WI38 (cell line): Measurements from ENCODE around the gene REX1BD.
"Not testable (repeated sequence)": the region's sequence is repeated elsewhere in the genome, so short reads cannot be mapped to it uniquely, and the experiment has no call there.

Source experiments
- H3K4me3 ChIP-seq: 2 replicates; pipeline ENCODE4 v1.5.1; 2011; ENCODE audit warnings: low read depth, mild to moderate bottlenecking, control low read depth, low read length
- CTCF ChIP-seq: IDR thresholded peaks from 2 replicates; pipeline ENCODE4 v1.5.1; 2012; ENCODE audit warnings: low read depth, mild to moderate bottlenecking, control low read depth, low read length

The REX1BD gene

DNA sequence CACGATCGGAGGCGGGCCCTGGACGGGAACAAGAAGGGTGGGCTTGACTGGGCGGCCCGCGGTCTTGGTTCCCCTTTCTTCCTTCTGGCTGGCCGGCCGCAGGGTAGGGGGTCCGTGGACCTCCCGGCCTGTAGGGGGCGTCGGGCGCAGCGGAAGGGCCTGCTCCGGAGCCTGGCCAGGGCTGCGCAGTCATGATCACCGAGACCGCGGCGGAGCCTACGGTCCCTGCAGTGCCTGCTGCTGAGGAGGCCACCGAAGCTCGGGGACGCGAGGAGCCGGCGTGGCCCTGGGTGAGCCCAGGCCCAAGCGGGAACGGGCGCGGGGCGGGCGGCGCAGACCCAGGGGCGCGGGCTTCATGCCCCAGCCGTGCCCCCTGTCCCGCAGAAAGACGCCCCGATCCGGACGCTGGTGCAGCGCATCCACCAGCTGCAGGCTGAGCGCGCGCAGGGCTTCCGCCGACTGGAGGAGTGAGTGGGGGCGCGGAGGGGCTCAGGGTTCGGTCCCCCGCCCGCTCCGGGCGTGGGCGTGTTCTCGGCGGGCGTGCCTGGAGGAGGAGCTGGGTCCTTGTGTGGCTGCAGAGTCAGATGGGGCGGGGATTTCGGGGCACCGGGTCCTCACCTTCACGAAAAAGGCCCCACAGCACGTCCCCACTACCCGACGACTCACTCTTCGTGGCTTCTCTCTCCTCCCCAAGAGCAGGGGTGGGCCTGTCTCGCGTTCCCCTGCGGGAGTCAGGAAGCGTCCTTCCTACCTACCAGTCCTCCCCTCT lies at the start of gene REX1BD:
REX1BD (plus strand) TSS at position 188 of the 769 bp plus-strand sequence; CDS start at position 192, 4 bp downstream.
- peak; percentile 84 for TF ChIP-seq CTCF
- peak within 1 kb of the TSS; percentile 79 for H3K4me3 ChIP-seq

DNA sequence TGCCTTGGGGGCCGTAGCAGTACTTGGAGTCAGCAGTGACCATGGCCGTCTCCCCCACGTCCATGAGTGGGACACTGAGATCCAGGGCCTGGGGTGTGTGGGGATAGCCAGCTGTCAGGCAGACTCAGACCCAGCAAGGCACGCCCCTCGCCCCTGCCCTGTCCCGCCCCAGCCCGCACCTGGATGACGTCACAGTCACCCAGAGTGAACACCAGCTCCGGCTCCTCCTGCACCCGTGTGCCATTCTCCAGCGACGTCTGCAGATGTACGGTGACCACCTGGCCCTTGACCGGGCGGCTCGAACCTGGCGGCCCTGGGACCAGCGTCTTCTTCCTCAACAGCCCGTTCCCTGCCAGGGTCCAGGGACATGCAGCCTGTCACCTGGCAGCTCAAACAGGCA lies 49.2 kb upstream of the REX1BD start:
- no peak for TF ChIP-seq CTCF
- H3K4me3 ChIP-seq = no peak overlapping the region

DNA sequence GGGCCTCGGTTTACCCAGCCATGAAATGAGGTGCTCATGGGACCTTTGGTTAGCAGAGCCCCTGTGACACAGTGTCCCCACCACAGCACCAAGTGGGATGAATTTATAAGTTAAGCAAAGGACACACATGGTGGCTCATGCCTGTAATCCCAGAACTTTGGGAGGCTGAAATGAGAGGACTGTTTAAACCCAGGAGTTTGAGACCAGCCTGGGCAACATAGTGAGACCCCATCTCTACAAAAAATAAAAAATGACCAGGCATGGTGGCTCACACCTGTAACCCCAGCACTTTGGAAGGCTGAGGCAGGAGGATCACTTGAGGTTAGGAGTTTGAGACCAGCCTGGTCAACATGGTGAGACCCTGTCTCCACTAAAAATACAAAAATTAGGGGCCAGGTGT lies 48.4 kb upstream of the REX1BD start:
- not testable (repeated sequence) for H3K4me3 ChIP-seq

DNA sequence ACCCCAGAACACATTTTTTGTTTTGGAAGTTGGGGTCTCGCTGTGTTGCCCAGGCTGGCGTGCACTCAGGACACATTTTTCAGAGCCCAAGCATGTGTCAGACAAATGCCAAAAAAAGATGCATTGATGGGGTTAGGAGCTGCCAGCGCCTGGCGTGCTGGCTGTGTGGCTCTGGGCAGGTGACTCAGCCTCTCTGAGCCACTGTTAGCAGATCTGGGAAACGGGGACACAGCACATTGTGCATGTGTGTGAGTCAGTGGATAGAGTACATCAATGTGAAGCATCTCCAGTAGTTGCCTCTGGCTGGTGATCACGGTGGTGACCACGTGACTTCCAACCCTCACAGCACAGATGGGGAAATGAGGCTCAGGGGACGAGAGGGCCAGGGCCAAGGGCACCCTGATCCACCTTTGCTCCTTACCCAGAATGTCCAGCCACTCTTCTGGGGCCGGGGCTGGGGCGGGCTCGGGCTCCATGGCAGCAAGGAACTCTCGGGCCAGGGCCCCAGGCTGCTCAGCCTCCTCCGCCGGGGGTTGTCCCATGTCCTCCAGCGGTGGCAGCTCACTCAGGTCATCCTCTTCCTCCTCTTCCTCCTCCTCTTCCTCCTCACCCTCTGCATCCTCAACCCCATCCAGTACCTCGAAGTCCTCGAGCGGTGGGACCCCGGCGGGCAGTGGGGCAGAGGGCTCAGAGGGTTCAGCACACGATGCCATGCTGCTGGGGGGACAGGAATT lies 47.2 kb upstream of the REX1BD start:
- no peak overlapping the region; the same call in 1 of the 2 replicates for H3K4me3 ChIP-seq
- TF ChIP-seq CTCF = no peak

- TF ChIP-seq CTCF = no peak
These were observed 46.3 kb upstream of the REX1BD start for GRCh38 chr19:18541992-18542940.

GRCh38 chr19:18542941-18543813 lies 45.4 kb upstream of the REX1BD start, which contains the start of gene FKBP8:
FKBP8 (minus strand) TSS chr19:18543573; CDS start chr19:18541970, 1,603 bp downstream.
- TF ChIP-seq CTCF = no peak
- peak within 1 kb of the TSS; percentile 70 for H3K4me3 ChIP-seq

More at GRCh38 chr19:18541992-18542940, 46.3 kb upstream of the REX1BD start:
- peak overlapping the region; percentile 70 for H3K4me3 ChIP-seq
